LoVo (cell line): ENCODE measurements around the gene KIRREL2.
"Not testable (repeated sequence)": the region's sequence is repeated elsewhere in the genome, so short reads cannot be mapped to it uniquely, and the experiment has no call there.

Experiments used
- DNase-seq: peaks from one replicate; pipeline ENCODE4 v3.0.0-alpha.2; 2016; ENCODE audit warnings: low spot score

KIRREL2 gene

GRCh38 chr19:35856546-35857149 is at the start of gene KIRREL2:
KIRREL2 (plus strand) TSS chr19:35856911; CDS start chr19:35857120, 209 bp downstream.
- no peak for DNase-seq

DNA sequence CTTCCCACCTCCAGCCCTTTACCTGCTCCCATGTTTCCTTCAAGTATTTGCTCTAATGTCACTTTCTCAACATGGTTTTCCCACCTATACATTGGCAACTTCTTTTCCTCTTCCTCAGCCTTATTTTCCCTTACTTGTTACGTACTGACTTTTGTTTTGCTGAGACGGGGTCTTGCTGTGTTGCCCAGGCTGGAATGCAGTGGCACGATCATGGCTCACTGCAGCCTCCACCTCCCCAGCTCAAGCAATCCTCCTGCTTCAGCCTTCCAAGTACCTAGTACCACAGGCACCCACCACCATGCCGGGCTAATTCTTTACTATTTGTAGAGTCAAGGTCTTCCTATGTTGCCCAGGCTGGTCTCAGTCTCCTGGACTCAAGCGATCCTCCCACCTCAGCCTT is 49.1 kb upstream of the KIRREL2 start:
- DNase-seq, result no peak

DNA sequence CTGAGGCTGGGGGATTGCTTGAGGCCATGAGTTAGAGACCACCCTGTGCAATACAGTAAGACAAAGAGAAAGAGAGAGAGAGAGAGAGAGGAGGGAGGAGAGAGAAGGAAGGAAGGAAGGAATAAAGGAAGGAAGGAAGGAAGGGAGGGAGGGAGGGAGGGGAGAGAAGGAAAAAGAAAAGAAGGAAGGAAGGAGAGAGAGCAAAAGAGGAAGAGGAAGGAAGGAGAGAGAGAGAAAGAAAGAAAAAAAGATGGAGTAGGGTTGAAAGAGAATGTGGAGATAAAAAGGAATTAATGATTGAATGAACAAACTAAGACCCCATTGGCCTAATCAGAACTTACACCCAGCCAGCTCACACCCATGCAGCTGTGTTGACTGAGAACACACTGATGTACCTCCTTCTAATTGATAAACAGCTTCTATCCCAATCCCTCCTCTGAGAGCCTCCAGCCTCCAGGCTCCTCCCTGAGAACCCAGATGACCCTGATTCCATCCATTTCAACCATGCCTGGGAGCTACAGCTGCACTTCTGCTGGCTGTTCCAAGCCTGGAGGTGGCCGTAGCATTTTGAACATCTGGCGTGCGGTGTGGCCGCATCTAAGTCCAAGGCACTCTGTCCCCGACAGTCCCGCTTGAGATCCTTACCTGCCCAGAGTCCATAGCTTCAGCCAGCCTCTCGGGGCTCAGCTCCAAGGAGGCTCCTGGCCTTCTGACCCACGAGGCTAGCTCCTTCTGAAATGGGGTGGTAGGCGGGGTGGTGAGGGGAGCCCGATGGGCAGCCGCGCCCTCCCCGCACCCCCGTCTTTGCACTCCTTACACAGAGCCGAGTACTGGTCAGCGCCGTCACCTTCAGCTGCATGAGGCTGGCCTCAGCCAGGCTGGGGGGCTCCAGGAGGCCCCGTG is 45.1 kb upstream of the KIRREL2 start:
- DNase-seq, result no peak

DNA sequence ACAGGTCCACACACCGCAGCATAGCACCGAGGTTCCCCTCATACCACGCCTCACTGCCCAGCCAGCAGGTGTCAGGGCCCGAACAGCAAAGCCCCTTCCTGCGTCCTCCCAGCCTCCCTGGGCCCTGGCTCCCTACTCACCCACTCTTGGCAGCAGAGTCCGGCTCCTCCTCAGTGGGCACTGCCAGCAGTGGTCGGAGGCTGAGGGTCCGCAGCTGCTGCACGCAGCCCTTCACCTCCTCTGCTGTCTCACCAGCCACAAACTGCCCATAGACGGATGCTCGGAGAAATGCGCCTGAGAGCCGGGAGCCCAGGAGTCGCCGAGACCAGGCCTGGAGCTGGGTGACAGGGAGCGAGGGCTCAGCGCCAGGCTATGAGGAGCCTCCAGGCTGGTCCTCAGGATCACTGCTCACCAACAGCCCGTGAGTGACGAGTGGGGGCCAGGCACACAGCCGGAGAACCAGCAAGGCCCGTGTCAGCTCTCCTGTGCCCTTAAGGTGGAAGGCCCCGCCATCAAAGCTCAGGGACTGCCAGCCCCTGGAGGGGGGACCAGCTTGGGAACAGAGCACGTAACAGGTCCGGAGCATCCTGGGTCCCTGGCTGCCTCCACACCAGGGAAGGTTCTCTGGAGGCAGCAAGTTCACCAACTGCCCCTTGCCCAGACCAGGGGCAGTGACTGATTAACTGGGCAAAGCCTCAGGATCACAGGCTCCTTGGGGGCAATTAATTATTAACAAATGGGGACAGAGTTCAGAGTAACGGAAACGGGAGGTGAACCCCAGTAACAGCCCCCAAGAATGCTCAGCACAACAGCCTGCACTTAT is 44.3 kb upstream of the KIRREL2 start, which contains the start of gene PRODH2:
PRODH2 (minus strand) TSS at position 626 of the 823 bp plus-strand sequence; CDS start at position 586, 40 bp downstream.
- no peak for DNase-seq

GRCh38 chr19:35813043-35813890 is 43.4 kb upstream of the KIRREL2 start:
- no peak for DNase-seq

DNA sequence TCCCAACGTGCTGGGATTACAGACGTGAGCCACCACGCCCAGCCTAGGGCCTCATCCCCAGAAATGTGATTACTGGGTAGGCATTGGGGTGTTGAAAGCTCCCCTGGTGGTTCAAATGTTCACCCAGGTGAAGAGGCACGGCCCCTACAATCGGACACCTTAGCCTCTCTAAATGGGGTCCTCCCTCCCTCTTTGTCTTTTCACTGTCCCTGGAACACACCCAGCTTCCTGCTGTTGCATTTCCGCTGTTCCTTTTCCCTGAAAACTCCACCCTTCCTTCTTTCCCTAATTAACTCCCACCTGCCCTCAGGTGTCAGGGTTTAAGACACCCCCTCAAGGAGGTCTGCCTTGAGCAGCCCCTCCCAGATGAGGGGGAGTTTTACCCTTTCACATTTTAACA is 40.4 kb upstream of the KIRREL2 start:
- DNase-seq, result no peak

DNA sequence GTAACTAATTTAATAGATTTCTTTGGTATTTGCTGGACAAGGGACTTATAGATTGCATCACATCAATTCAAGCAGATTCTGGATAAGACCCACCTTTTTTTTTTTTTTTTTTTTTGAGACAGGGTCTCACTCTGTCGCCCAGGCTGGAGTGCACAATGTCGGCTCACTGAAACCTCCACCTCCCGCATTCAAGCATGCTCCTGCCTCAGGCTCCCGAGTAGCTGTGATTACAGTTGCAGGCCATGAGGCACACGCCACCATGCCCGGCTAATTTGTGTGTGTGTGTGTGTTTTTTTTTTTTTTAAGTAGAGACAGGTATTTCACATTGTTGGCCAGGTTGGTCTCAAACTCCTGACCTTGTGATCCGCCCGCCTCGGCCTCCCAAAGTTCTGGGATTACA is 39.9 kb upstream of the KIRREL2 start:
- DNase-seq, result no peak

GRCh38 chr19:35818445-35818844 is 38.3 kb upstream of the KIRREL2 start:
- DNase-seq, result no peak

GRCh38 chr19:35822579-35822978 is 34.1 kb upstream of the KIRREL2 start:
- DNase-seq, result no peak

- no peak for DNase-seq
Observed at GRCh38 chr19:35824150-35824549, 32.6 kb upstream of the KIRREL2 start.

DNA sequence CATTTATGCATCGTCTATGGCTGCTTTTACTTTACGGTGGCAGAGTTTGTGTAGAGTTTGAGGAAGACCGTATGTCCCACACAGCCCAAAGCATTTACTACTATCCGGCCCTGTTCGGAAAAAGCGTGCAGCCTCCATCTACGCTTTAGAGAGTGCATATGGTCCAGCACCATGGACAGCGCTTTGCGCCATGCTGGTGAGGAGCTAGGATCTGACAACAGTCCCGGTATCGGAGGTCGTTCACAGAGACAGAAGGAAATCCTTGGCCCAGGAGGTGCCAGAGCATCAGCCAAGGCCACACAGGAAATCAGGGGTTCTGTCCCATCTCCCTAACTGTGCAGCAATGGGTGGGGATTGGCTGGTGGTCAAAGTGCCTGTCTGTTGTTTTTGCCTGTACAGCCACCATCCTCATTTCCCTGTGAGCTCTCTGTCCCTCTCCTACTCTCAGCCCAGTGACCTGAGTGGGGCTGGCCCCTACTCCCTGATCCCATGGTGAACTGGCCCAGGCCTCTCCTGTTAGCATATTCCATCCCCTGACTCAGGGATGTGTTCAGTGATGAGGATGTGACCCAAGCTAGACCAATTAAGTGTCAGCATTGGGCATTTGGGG is 27.9 kb upstream of the KIRREL2 start:
- DNase-seq, result peak; percentile 57

DNA sequence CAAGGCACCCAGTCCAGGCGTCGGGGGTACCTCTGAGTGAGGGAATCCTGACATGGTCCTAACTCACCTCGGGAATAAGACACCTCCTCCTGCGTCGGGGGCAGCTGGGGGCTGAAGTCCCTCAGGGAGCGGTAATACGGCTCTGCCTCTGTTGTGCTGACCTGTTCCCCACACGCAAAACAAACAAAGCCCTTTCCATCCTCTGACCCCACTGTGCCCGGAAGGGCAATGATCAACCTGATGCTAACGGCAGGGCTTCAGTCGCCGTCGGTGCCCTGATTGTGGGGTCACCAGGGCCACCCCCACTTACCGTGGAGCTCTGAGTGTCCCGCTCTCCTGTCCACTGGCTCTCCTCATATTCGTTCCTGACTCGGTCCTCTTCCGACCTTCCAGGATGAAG is 25.7 kb upstream of the KIRREL2 start:
- DNase-seq, result no peak

DNA sequence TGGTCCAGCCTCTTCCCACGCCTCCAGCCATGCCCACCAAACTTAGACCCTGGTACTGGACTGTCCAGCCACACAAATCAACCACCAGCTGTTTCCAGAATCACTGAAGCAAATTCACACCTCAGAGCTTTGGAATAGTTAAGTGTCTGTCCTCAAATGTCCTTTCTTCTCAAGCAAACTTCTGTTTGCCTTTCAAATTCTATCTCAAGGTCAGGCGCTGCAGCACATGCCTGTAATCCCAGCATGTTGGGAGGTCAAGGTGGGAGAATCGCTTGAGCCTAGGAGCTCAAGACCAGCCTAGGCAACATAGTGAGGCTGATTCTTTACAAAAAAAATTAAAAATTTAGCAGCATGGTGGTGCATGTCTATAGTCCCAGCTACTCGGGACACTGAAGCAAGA is 24.7 kb upstream of the KIRREL2 start:
- no peak for DNase-seq

DNA sequence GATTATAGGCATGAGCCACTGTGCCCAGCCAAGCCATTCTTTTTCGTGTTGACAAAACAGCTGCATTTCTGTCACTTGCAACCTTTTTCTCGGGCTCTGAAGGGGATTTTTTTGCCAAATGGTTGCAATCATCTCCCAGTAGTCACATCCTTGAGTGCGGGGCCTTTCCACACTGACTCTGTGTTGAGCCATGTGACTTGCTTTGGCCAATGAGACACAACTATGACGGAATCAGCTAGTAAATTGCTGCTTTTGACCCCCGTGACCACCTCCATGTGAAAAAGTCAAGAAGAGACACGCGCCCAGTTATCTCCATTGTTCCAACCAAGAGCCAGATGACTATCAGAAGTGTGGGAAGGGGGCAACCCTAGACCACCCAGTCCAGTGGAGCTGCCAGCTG is 22.7 kb upstream of the KIRREL2 start:
- no peak for DNase-seq

DNA sequence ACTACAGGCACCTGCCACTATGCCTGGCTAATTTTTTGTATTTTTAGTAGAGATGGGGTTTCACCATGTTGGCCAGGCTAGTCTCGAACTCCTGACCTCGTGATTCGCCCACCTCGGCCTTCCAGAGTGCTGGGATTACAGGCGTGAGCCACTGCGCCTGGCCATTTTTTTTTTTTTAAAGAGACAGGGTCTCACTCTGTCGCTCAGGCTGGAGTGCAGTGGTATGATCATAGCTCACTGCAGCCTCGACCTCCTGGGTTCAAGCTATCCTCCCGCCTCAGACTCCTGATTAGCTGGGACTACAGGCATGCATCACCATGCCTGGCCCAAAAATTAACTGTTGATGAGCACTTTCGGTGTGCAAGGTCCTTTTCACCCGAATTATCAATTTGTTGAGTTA is 20.6 kb upstream of the KIRREL2 start:
- DNase-seq, result not testable (repeated sequence)

- DNase-seq, result no peak
Observed at GRCh38 chr19:35841961-35842595, 14.6 kb upstream of the KIRREL2 start.

DNA sequence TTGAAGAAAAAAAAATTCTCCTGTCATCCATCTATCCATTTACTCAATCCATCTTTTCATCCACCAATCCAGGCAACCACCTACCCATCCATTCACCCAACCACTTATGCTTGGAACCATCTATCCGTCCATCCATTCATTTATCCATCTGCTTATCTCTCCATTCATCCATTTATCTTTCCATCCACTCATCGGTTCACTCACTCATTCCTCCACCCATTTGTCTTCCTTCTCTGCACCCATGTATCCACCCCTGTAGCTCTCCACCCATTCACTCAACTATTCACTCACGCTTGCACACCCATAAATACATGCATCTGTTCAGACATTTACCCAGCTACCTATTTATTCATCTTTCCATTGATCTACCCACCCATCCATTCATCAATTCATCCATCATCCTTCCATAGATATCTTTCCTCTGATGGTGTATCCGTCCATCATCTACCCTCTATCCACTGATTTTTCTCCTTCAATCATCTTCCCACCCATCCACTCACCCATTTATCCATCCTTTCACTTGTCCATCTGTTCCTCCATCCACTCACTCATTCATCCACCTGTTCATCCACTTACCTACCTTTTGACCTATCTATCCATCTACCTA is 13.9 kb upstream of the KIRREL2 start:
- DNase-seq, result no peak

DNA sequence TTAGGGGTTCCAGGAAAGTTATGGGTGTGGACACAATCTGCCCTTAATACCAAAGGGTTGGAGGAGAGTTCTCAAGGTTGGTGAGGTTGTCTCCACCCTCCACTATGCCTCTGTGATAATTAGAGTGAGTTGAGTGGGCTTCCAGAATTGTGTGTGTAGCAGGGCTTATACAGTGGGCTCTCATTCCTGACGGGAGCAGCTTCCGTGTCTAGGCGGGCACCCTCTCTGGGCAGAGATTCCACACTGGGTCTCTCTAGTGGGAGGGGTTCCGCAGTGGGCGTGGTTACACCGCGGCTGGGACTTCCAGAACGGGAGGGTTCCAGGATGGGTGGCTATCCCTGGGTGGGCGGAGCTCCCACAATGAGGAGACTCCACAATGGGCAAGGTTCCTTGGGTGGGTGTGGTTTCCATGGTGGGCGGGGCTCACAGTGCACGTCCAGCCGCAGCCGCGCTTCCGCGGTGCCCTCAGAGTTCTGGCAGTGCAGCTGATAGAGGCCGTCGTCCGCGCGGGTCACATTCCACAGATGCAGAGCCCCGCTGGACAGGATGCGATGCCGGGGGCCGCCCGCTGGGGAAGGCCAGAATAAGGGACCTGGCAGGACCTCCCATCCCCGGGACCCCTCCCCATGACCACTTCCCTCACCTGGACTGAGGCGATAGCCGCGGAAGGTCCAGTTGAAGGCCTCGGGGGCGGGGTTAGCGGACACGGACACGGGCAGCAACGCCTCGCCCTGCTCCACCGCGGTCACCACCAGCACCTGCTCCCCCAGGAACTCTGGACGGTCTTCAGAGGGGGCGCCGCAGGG is 12.8 kb upstream of the KIRREL2 start:
- no peak for DNase-seq

DNA sequence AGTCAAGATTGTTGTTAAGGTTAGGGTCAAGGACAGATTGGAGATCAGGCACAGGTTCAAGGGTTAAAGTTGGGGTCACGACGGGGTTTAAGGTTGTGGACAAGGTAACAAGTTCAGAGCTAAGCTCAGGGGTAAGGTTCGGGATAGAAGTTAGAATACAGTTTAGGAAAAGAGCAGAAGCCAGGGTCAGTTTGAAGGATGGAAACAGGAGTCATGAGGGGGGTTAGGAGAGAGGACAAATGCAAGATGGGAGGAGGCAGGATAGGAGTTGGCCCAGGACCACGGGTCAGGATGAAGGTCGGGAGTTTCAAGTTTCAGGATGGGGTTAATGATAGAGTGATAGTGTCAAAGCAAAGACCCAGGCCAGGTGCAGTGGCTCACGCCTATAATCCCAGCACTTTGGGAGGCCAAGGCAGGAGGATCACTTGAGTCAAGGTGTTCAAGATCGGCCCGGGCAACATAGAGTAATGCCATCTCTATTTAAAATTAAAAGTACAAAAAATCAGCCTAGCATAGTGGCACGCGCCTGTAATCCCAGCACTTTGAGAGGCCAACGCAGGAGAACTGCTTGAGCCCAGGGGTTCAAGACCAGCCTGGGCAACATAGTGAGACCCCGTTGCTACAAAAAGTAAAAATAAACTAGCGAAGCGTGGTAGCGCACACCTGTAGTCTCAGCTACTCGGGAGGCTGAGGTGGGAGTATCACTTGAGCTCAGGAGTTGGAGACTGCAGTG is 12.1 kb upstream of the KIRREL2 start:
- no peak for DNase-seq
